Skin of body (tissue), 2 donors: Measurements from ENCODE around the gene EAF2. TPM values are rescaled to one million over a fixed set of nuclear protein-coding genes. Genes with fewer than 3 reads are reported as not detected.
"Not testable (repeated sequence)": the region's sequence is repeated elsewhere in the genome, so short reads cannot be mapped to it uniquely, and the experiment has no call there.

Source experiments
- DNase-seq: peaks from one replicate; lab custom pipeline; 2025; lab: John Stamatoyannopoulos, UW
- total RNA-seq: library from RNA; depleted of rRNA; stranded (reverse); fragments of >200 nt; gene quantifications from one replicate; pipeline ENCODE4 v1.2.3, GENCODE V29; 2014

EAF2 gene
- total RNA-seq, result 10.0 TPM

DNA sequence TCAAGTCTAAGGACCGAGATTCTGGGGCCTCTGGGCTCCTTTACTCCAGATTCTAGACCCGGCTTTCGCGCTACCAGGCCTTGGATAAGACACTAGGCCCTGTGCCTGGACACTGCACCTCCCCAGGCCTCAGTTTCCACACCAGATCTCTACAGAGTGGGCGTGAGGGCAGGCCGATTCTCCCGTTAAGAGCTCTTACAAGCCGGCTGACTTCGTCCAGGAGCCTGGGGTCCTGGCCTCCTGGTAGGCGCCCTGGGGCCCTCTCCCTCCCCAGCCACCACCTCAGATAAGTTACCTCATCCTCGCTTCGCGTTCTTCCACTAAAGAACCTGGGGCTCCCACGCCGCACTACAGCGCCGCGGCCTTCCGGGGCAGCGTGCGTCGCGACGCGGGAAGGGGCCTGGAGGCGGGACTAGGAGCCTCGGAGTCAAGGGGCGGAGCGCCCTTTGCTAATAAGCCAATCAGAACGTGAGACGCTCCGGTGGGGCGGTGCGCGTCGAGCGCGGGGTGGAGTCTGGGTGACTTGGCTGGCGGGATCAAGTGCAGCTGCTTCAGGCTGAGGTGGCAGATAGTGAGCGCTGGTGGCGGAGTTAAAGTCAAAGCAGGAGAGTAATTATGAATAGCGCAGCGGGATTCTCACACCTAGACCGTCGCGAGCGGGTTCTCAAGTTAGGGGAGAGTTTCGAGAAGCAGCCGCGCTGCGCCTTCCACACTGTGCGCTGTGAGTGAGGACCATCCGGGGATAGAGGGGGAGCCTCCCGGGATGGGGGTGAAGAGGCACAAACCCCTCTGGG, at the start of gene EAF2, which contains the start of gene IQCB1:
Gene EAF2, plus strand, starts transcription at position 539 of the 794 bp plus-strand sequence. Its CDS starts 77 bp downstream, at position 616.
Gene IQCB1, minus strand, starts transcription at position 390 of the 794 bp plus-strand sequence. CDS start 6,100 bp downstream, outside the sequence.
- peak; percentile 93 for DNase-seq

DNA sequence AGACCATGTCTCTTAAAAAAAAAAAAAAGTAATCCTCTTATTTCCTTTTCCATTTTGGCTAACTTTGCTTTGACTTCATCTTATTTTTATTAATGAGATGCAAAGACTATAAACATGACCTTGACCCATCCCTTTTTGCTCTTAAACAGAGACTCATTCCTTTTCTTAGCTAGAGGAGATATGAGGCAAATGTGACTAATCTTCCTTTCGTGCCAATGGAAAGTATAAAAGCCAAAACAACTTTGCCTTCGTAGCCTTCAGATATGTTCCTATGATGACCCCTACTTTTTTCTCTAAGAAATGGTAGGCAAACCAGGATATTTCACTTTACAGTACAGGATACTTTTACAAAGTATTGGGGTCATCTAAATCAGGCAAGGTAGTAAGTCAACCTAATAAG, 48.5 kb upstream of the EAF2 start:
- DNase-seq, result no peak

DNA sequence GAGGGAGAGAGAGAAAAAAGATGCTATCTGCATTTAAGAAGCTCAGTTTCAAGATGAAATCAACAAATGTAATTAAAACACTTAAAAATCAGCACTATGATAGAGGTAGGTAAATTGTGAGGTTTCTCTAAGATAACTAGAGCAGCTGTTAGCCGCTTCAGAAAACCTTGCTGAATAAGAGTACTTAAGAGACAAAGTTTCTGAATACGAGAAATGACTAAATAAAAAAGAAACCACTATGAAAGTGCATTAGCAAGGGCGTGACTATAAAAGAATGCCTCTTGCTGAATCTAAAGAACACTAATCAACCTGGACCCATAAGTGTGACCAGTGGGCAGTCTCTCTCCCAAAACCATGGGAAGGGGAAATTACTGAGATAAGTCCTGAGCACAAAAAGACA, 41.9 kb upstream of the EAF2 start:
- DNase-seq, result no peak

DNA sequence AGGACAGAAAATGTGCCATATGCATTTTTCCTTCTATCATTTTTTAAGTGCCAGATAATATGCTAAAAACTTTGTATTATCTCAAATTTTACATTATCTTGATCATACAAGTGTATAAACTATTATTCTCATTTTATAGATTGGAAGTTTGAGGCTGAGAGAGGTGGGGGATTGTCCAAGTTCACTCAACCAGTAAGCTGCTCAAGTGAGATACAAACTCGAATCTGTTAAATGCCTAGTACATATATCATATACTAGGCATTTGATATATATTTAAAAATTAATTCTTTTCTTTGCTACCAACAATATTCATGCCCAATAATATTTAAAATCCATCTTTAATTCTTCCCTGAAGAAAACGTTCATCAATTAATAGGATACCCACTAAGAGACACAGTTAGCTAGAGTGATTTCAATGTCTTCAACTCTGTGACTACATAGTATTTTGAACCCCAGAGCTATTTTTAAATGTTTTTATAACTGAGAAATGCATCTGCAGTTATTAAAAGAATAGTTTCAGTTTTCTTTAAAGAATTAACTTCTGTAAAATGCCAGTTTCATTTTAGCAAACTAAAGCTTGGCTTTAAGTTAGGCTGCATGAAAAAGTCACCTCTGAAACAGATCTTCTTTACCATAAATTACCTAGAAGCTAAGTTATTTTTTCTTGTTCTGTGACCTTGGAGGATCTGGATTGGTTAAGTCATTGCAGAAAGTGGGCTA, 40.6 kb upstream of the EAF2 start:
- DNase-seq, result no peak

DNA sequence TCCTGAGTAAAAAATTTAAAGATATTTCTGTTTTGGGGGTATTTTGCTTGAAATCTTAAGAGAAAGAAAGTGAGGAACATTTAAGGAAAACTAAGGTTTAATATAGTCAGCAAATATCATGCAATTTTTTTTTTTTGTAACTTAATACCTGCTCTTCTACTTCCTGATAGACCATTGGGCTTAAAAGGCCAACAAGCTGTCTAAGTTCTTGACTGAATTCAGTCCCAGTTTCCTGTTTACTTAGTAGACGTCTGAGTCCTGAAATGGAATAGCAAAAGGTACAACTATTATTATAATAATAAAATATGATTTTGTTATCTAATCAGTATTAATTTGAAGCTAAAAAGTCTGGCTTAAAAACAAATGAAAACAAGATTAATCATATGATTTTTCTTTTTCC, 38.0 kb upstream of the EAF2 start:
- no peak for DNase-seq

DNA sequence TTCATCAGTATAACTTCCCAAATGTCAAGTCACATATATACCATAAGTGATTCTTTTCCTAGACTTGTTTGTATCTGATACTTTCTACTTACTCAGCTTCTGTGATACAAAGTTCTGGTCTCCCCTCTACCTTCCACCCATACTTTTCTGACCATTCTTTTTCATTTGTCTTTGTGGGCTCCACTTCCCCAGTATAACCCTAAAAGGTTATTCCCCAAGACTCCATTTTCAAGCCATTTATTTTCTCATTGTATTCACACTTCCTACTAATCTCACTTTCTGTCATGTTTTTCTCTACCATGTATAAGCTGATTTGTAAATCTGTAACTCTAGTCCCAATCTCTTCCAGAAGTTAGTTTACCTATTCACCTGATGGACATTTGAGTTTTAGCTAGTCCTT, 34.1 kb upstream of the EAF2 start:
- no peak for DNase-seq

DNA sequence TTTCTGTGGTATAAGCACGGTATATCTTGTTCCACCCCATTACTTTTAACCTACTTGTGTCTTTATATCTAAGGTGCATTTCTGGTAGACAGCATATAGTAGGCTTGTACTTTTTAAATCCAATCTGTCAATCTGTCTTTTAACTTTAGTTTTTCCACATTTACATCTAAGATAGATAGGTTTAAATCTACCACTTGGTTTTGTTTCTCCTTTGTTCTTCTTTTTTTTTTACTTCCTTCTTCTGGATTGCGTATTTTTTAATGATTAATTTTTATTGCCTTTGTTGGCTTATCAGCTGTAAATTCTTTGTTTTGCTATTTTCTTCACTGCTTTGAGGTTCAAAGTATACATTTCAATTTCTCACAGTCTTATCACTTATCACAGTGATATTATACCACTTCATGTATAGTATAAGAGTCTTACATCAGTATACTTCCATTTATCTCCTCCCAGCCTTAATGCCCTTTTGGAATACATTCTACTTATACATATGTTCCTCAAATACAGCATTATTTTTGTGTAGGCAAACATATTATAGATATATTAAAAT, 31.2 kb upstream of the EAF2 start:
- no peak for DNase-seq

DNA sequence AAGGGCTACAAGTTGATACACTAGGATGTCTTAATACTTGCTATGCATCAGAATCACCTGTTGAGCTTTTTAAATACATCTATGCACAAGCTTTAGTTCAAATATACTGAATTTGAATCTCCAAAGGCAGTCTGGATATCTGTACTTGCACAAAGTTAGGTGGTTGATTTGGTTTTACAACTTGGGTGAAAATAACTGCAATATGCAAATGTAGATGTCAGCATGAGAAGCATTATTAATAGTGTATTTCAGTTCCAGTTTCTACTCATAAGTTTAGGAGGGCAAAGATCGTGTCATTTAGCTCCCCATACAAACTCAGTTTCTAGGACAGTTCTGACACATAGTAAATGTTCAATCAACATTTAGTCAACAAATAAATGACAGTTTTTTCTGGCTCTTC, 25.8 kb upstream of the EAF2 start:
- DNase-seq, result no peak

DNA sequence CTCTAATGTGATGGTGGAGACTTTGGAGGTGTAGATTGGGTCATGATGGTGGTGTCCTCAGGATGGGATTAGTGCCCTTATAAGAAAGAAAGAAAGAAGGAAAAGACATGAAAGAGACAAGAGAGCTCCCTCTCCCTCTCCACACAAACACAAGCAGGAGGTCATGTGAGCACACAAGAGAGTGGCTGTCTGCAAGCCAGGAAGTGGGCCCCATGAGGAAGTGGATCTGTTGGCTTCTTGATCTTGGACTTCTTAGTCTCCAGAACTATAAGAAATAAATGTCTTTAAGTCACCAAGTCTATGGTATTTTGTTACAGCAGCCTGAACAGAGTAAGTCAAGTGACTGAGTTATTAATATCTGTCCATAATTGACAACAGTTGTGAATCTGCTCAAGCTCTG, 17.3 kb upstream of the EAF2 start:
- no peak for DNase-seq

DNA sequence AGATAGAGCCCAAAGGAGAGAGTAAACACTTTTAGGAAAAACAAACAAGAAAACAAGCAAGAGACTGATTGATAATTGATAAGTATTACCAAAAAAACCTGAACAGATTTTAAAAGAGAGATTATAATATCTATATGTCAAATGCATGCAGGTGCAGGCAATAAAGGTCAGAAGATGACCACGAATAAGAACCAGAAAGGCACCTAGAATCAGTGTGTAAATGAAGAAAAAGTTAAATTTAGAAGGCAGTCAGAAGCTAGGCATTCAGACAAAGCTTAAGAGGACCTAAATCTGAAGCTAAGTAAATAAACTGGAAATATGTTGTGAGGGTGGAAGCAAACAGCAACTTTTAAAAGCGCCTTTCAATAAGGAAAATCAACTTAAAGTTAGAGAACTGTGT, 16.4 kb upstream of the EAF2 start:
- no peak for DNase-seq

DNA sequence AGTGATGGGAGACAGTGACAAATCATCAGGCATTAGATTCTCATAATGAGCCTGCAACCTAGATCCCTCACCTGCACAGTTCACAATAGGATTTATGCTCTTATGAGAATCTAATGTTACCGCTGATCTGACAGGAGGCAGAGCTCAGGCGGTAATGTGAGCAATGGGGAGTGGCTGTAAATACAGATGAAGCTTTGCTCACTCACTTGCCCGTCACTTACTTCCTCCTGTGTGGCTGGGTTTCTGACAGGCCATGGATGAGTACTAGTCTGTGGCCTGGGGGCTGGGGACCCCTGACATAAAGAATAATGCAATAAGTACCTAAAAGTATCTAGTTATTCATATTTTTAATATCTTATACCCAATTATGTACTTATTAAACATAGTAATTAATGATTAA, 15.8 kb upstream of the EAF2 start:
- DNase-seq, result no peak

DNA sequence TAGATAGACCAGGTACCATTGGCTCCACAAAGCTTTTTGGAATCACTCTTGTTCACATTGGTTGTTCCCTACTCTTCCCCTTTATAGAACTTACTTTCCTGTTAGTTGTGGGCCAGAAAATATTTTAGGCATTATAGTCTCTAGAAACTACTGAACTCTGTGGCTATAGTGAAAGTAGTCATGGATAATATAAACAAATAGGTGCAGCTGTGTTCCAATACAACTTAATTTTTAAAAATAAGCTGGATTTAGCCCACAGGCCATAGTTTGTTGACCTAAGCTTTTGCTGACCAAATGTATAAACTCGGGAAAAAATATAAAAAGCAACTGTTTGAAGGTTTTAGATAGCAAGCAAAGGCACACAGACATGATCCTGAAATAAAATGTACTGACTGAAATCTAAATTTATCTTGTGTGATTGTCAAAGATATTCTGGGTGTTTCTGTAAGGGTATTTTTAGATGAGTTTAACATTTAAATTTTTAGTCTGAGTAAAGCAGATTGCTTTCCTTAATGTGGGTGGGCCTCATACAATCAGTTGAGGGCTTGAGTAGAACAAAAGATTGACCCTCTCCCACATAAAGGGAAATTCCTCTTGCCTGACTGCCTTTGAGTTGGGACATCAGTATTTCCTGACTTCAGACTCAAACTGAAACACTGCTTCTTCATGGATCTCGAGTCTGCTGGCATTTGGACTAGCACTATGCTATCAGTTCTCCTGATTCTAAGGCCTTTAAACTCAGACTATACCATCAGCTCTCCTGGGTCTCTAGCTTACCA, 13.4 kb upstream of the EAF2 start:
- no peak for DNase-seq

DNA sequence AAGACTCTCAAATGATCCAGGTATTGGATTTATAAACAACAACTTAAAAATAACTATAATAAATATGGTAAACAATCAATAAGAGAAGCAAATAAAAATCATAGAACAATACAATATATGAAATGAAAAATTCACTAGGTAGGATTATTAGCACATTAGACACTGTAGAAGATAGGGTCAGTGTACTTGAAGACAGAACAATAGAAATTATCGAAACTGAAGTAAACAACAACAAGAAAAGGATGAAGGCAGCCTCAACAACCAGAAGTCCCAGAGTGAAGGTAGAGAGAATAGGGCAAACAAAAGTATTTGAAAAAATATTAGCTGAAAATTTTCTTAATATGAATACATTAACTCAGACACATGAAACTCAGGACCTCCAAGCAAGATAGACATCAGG, 12.0 kb upstream of the EAF2 start:
- no peak for DNase-seq

DNA sequence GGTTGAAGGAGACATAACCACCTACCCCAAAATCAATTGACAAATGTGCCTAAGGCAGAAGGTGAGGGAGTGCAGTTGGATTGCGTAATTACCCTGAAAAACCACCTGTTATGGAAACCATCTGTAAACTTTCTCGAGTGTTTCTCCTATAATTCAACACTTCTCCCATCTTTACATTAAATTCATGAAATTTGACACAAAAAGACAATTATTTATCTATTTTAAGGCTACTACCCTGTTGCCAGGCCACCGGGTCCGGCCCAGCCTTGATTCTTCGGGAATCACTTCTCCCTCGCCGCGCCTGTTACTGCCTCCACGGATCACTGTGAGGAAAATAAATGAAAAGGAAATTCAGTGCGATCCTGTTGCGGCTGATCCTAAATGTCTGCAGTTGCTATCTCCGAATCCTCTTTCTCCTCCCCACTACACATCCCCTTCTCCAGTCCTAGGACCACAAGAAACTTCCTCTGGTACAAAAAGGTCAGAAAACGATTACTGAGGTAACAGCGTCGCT, 795 bp upstream of the EAF2 start:
- DNase-seq, result no peak

DNA sequence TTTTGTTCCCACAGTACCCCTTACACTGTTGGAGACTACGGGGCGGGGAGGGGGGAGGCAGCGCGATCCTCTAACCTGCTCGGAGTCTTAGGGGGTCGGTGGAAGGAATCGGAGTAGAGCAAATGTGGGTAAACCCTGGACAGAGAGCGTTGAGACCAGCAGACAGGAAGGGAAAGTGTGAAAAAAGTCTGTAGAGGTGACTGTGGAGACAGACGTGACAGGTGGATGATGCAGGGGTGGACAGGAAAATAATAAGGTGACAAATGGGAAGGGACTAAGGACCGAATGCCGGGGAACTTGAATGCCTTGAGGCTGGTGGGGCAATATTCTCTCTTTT, 424 bp downstream of the EAF2 start:
- no peak for DNase-seq

DNA sequence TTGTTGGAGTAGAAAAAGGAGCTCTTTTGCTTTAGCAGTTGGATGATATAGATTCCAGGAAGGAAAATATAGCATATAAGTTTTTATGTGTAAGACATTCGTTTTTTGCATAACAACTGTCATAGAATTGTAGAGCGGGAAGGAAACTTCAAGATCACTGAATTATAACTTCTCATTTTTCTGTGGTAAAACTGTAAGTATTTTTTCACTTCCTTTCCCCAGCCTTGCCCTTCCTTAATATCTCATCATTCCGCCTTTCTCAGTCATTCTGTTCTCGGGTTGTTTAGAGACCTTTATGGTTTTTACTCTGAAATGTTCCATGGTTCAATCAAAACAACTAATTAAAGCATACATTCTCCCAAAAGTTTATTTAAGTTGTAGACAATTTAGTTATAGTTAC, 1.1 kb downstream of the EAF2 start:
- no peak for DNase-seq

DNA sequence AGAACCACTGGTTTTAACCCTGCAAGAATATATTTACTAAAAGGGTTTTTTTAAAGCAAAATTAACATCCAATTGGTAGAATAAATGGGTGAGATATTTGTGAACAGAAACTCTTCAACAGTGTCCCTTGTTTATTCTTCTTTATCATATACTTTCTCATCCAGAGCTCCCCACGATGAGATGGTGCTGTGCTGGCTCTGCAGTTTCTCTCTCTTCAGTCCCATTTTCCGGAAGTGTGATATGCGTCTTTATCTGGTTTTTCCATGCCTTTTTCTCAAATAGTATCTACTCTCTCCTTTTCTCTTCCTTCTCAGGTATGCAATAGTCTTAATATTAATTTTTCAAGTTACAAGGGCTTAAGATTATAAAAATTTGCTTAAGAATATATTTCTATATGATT, 1.5 kb downstream of the EAF2 start:
- no peak for DNase-seq

DNA sequence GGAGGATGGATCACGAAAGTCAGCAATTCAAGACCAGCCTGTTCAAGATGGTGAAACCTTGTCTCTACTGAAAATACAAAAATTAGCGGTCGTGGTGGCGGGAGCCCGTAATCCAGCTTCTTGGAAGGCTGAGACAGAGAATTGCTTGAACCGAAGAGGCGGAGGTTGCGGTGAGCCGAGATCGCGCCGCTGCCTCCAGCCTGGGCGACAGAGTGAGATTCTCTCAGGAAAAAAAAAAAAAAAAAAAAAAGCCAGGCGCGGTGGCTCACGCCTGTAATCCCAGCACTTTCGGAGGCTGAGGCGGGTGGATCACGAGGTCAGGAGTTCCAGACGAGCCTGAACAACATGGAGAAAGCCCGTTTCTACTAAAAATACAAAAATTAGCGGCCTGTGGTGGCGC, 5.0 kb downstream of the EAF2 start:
- DNase-seq, result no peak

DNA sequence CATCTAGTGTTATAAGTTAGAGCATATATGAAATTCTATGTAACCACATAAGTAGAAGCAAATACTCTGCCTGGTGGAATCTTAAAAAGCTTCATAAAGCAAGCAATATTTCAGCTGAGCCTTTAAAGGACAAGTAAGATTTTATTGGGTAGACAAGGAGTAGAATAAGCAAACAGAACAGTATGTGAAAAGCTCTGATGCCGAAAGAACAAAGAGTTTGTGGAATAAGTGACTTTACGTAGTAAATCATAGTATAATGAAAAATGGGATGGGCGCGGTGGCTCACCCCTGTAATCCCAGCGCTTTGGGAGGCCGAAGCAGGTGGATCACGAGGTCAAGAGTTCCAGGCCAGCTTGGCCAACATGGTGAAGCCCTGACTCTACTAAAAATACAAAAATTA, 9.9 kb downstream of the EAF2 start:
- no peak for DNase-seq

DNA sequence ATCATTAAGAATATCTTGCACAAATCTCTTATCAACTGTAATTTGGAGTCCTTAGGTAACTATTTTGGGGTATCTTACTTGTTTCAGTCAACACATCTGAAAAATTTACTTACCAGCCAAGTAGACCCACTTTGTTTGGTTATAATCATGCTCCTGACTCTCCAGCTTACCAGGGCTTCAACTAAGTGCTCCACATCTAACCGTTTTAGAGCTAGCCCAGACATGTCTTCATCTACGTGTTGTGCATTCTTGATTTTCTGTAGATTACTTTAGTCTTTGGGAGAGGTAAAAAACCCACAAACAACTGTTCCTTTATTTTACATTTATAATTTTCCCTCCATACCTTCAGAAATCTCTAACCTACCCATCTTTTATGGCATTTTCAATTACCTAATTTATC, 17.2 kb downstream of the EAF2 start:
- no peak for DNase-seq

DNA sequence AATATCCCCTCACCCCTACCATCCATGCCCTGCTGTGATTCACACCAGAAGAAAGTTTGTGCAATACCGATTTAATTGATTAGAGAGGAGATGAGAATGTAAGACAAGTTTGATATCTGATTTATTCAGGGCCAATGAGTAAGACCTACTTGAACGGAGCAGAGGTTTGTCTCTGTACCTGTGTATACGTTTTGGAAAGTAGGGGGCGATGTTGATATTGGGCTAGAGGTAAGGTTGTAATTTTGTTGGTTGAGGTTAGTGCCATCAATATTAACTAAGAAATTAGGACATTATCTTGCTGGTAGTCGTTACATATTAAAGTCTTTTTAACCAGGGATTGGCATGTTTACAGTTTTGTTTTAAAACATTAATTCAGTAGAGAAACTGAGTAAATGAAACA, 20.5 kb downstream of the EAF2 start:
- no peak for DNase-seq

DNA sequence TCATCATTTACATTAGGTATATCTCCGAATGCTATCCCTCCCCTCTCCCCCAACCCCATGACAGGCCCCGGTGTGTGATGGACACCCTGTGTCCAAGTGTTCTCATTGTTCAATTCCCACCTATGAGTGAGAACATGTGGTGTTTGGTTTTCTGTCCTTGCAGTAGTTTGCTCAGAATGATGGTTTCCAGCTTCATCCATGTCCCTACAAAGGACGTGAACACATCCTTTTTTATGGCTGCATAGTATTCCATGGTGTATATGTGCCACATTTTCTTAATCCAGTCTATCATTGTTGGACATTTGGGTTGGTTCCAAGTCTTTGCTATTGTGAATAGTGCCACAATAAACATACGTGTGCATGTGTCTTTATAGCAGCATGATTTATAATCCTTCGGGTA, 22.8 kb downstream of the EAF2 start:
- DNase-seq, result not testable (repeated sequence)
